HepG2 (cell line): ENCODE data around the gene TTLL4. TPM values are rescaled to one million over a fixed set of nuclear protein-coding genes. Genes with fewer than 3 reads are reported as not detected.

Experiments used
- DBP ChIP-seq: sonication (generic); formaldehyde crosslinking; IDR thresholded peaks from 2 replicates; pipeline ENCODE4 v1.4.0; 2020; ENCODE audit warnings: missing genetic modification reagents; ENCODE audit errors: not compliant biosample characterization
- GTF2F1 ChIP-seq: fragments of 150-350 bp; IDR thresholded peaks from 2 replicates; pipeline ENCODE4 v1.6.1; 2014; ENCODE audit warnings: low read length
- HOXD1 ChIP-seq: sonication (generic); formaldehyde crosslinking; IDR thresholded peaks from 2 replicates; pipeline ENCODE4 v1.5.0; 2020; ENCODE audit warnings: missing genetic modification reagents
- JUN ChIP-seq: sonication (generic); formaldehyde crosslinking; IDR thresholded peaks from 2 replicates; pipeline ENCODE4 v1.4.0; 2020; ENCODE audit warnings: mild to moderate bottlenecking, missing genetic modification reagents
- MYPOP ChIP-seq: sonication (generic); formaldehyde crosslinking; IDR thresholded peaks from 2 replicates; pipeline ENCODE4 v1.8.1; 2023; ENCODE audit warnings: mild to moderate bottlenecking, moderate library complexity, missing genetic modification reagents
- NR2F6 ChIP-seq, 2 experiments: IDR thresholded peaks; 2 replicates each; pipeline ENCODE4 v1.6.1; 2016; ENCODE audit warnings: antibody characterized with exemption in 1 of 2, mild to moderate bottlenecking in 1 of 2
- PBX2 ChIP-seq: IDR thresholded peaks from 2 replicates; pipeline ENCODE4 v1.6.1; 2016; ENCODE audit warnings: control low read depth
- SAFB2 ChIP-seq: sonication (generic); formaldehyde crosslinking; IDR thresholded peaks from 2 replicates; pipeline ENCODE4 v1.5.1; 2020; ENCODE audit warnings: missing genetic modification reagents, low read depth, mild to moderate bottlenecking, borderline replicate concordance
- SMARCC2 ChIP-seq: fragments of 450-650 bp; IDR thresholded peaks from 2 replicates; pipeline ENCODE4 v1.6.1; 2017; ENCODE audit warnings: antibody characterized with exemption, mild to moderate bottlenecking
- ZC3H13 ChIP-seq: sonication (generic); formaldehyde crosslinking; IDR thresholded peaks from 2 replicates; pipeline ENCODE4 v1.8.1; 2023; ENCODE audit warnings: mild to moderate bottlenecking, missing genetic modification reagents, moderate library complexity
- ZNF143 ChIP-seq: sonication (generic); formaldehyde crosslinking; IDR thresholded peaks from 2 replicates; pipeline ENCODE4 v1.4.0; 2020; ENCODE audit warnings: missing genetic modification reagents
- ZNF276 ChIP-seq: sonication (generic); formaldehyde crosslinking; IDR thresholded peaks from 2 replicates; pipeline ENCODE4 v1.4.0; 2020; ENCODE audit warnings: mild to moderate bottlenecking, low read depth, missing genetic modification reagents
- ZNF281 ChIP-seq: sonication (generic); formaldehyde crosslinking; IDR thresholded peaks from 2 replicates; pipeline ENCODE4 v1.4.0; 2020; ENCODE audit warnings: missing genetic modification reagents, borderline replicate concordance
- ZNF414 ChIP-seq: sonication (generic); formaldehyde crosslinking; IDR thresholded peaks from 2 replicates; pipeline ENCODE4 v1.5.0; 2020; ENCODE audit warnings: missing genetic modification reagents
- ZNF451 ChIP-seq: sonication (generic); formaldehyde crosslinking; IDR thresholded peaks from 2 replicates; pipeline ENCODE4 v1.5.0; 2020; ENCODE audit warnings: mild to moderate bottlenecking, missing genetic modification reagents
- ZNF570 ChIP-seq: sonication (generic); formaldehyde crosslinking; IDR thresholded peaks from 2 replicates; pipeline ENCODE4 v1.4.0; 2020; ENCODE audit warnings: mild to moderate bottlenecking, missing genetic modification reagents, borderline replicate concordance
- ZNF614 ChIP-seq: IDR thresholded peaks from 2 replicates; pipeline ENCODE4 v1.6.1; 2018; ENCODE audit warnings: missing biosample characterization, missing genetic modification reagents, inconsistent platforms, borderline replicate concordance
- ZNF776 ChIP-seq: sonication (generic); formaldehyde crosslinking; IDR thresholded peaks from 2 replicates; pipeline ENCODE4 v1.4.0; 2020; ENCODE audit warnings: mild to moderate bottlenecking, missing genetic modification reagents
- polyA plus RNA-seq, 8 experiments: library from polyadenylated mRNA; depleted of rRNA in 3 of 8; stranded (reverse) in 7 of 8; unstranded in 1 of 8; fragments of >200 nt; fragmentation: Illumina TruSeq in 4 of 8; extraction: Trizol in 4 of 8; gene quantifications; 2 replicates each; pipeline versions ENCODE4 v1.2.1 to v1.2.3, GENCODE V29; 2011 to 2016; ENCODE audit warnings: low read depth in 4 of 8, missing spikeins in 1 of 8, mixed read lengths in 1 of 8; ENCODE audit not compliant: insufficient read depth in 1 of 8
- total RNA-seq, 5 experiments: library from RNA; depleted of rRNA; stranded (reverse); fragments of >200 nt; fragmentation: Illumina TruSeq; extraction: Trizol; gene quantifications; 2 replicates each; pipeline ENCODE4 v1.2.3, GENCODE V29; 2016; ENCODE audit warnings: low read depth in 1 of 5

The TTLL4 gene
- total and polyA plus RNA-seq, 2 of the 13 experiments (the other 11 are each of a cell fraction or from before 2014, with no cell fraction given): 77.5 to 84.6 TPM

GRCh38 chr2:218755567-218756404 is 45.2 kb downstream of the TTLL4 start (continued):
- peak; percentile 98 for TF ChIP-seq ZNF614 (CRISPR knock-in tag)
- peak; percentile 96 for TF ChIP-seq DBP (CRISPR knock-in tag)
- no peak for TF ChIP-seq GTF2F1
- TF ChIP-seq ZC3H13: 0 out of 2 replicates have a peak, but pooled peaks have one; percentile 20
- TF ChIP-seq PBX2 (CRISPR knock-in tag): no peak
- TF ChIP-seq ZNF414: 0 out of 2 replicates have a peak, but pooled peaks have one; percentile 17
- peak; percentile 98 for TF ChIP-seq HOXD1 (CRISPR knock-in tag)
- peak; percentile 58; the same call in 1 of the 2 replicates for TF ChIP-seq ZNF143 (CRISPR knock-in tag)
- peak; percentile 74; the same call in 1 of the 2 replicates for TF ChIP-seq SMARCC2
- TF ChIP-seq ZNF276: no peak
- peak; percentile 92 for TF ChIP-seq JUN (CRISPR knock-in tag)
- TF ChIP-seq NR2F6 (IDR thresholded peaks at IDR 0.05): peak; percentile 98
- peak; percentile 98 for TF ChIP-seq NR2F6 (CRISPR knock-in tag; IDR thresholded peaks at IDR 0.05)
- TF ChIP-seq MYPOP: peak; percentile 93
- peak; percentile 79 for TF ChIP-seq ZNF281 (CRISPR knock-in tag)
- no peak for TF ChIP-seq ZNF570 (CRISPR knock-in tag)
- TF ChIP-seq ZNF776: no peak
- TF ChIP-seq ZNF451 (CRISPR knock-in tag): no peak
- no peak; the same call in 1 of the 2 replicates for TF ChIP-seq SAFB2 (CRISPR knock-in tag)
